ENCODE data around the gene GNG13. TPM values are rescaled to one million over a fixed set of nuclear protein-coding genes. Genes with fewer than 3 reads are reported as not detected.
A peak's percentile ranks its signal among the peaks of the same experiment; 100 is the strongest.

The GNG13 gene
- total RNA-seq, 1 donor from 2014 or later = not detected

GRCh38 chr16:828891-829290 is 28.4 kb upstream of the GNG13 start:
- Histone ChIP-seq H3K27me3 (ENCODE audit: low read depth) (peaks cover 6% of the 10 kb centered on the region), H3K4me3 (no peak overlapping the region), H3K4me1 (no peaks in the 10 kb centered on the region), H3K36me3 (no peaks in the 10 kb centered on the region), H3K27ac (no peak overlapping the region), H3K9me3 (no peaks in the 10 kb centered on the region)
- intact Hi-C loops (cut with DNase I) = no loop called here
- DNase-seq (no peak), ATAC-seq (no peak)
- TF ChIP-seq, protein P1, sequence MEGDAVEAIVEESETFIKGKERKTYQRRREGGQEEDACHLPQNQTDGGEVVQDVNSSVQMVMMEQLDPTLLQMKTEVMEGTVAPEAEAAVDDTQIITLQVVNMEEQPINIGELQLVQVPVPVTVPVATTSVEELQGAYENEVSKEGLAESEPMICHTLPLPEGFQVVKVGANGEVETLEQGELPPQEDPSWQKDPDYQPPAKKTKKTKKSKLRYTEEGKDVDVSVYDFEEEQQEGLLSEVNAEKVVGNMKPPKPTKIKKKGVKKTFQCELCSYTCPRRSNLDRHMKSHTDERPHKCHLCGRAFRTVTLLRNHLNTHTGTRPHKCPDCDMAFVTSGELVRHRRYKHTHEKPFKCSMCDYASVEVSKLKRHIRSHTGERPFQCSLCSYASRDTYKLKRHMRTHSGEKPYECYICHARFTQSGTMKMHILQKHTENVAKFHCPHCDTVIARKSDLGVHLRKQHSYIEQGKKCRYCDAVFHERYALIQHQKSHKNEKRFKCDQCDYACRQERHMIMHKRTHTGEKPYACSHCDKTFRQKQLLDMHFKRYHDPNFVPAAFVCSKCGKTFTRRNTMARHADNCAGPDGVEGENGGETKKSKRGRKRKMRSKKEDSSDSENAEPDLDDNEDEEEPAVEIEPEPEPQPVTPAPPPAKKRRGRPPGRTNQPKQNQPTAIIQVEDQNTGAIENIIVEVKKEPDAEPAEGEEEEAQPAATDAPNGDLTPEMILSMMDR (IDR thresholded peaks at IDR 0.05) = no peak

GRCh38 chr16:827513-827912 is 27.0 kb upstream of the GNG13 start:
- DNase-seq = no peak
- TF ChIP-seq, protein P1 (IDR thresholded peaks at IDR 0.05) = no peak
- H3K4me3 ChIP-seq = no peak overlapping the region
- no peaks in the 10 kb centered on the region for H3K9me3 ChIP-seq
- intact Hi-C loops (cut with DNase I) = no loop called here
- peaks cover 7% of the 10 kb centered on the region for H3K27me3 ChIP-seq (ENCODE audit: low read depth)
- no peaks in the 10 kb centered on the region for H3K36me3 ChIP-seq
- H3K4me1 ChIP-seq = no peaks in the 10 kb centered on the region
- no peak for ATAC-seq
- H3K27ac ChIP-seq = no peak overlapping the region

DNA sequence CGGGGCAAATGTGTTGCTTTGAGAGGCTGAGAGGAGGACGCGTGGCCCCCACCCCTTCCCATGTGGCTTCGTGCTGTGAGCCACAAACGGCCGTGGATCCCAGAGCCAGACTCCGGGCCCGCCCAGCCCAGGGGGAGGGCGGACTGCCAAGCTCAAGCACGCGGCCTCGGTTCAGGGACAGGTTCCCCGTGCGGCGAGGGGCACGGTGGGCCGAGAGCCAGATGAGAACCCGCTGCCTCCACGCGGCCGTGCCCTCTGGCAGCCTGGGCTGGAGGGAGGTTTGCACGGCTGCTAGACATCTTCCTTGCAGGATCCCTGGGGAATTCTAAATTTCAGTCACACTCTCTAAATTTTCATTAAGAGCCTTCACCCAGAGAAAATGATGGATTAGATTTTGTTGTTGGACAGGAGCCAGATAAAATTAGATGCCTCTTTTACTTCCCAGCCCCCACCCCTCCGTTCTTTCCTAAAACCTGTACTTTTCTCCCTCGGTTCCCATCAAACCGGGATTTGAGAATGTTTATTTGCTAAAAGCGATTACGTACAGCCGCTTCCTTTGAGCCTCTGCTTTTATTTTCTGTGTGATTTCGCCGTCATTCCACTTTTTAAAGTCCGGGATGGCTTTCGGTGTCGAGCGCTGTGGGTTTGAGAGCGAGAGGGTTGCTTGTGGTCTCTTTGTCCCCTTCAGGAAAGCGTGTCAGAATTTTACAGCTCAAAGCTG is 25.0 kb upstream of the GNG13 start:
- Histone ChIP-seq H3K27ac (no peak overlapping the region), H3K9me3 (no peaks in the 10 kb centered on the region), H3K36me3 (no peaks in the 10 kb centered on the region), H3K4me1 (no peaks in the 10 kb centered on the region), H3K4me3 (no peak overlapping the region), H3K27me3 (ENCODE audit: low read depth) (peaks cover 17% of the 10 kb centered on the region)
- TF ChIP-seq, protein P1 (IDR thresholded peaks at IDR 0.05) = no peak
- DNase-seq (no peak), ATAC-seq (no peak)
- intact Hi-C loops (cut with DNase I) = no loop called here

DNA sequence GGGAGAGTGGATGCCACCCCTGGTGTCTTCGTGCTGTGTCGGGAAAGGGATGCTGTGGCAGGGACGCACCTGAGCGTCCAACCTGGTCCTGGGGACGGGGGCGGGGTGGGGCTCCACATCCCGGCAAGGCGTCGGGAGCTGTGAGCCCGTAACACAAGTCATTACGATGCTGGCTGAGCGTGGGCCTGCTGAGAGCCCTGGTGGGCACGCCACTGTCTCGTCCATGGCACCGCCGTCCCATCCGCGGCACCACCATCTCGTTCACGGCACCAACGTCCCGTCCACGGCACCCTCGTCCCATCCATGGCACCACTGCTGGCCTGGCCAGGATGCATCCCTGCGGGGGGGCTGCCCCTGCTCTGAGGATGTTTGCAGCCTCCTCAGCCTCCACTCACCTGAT is 24.1 kb upstream of the GNG13 start:
- peaks cover 17% of the 10 kb centered on the region for H3K27me3 ChIP-seq (ENCODE audit: low read depth)
- TF ChIP-seq, protein P1 (IDR thresholded peaks at IDR 0.05) = no peak
- H3K4me1 ChIP-seq = no peaks in the 10 kb centered on the region
- intact Hi-C loops (cut with DNase I) = no loop called here
- DNase-seq (no peak), ATAC-seq (no peak)
- H3K36me3 ChIP-seq = no peaks in the 10 kb centered on the region
- H3K4me3 ChIP-seq = no peak overlapping the region
- no peak overlapping the region for H3K27ac ChIP-seq
- no peaks in the 10 kb centered on the region for H3K9me3 ChIP-seq

GRCh38 chr16:824194-824593 is 23.7 kb upstream of the GNG13 start:
- H3K27ac ChIP-seq = no peak overlapping the region
- DNase-seq (no peak), ATAC-seq (peak in 1 of 2 donors; percentile 55)
- H3K4me1 ChIP-seq = no peaks in the 10 kb centered on the region
- no peak overlapping the region for H3K4me3 ChIP-seq
- peaks cover 17% of the 10 kb centered on the region for H3K27me3 ChIP-seq (ENCODE audit: low read depth)
- TF ChIP-seq, protein P1 (IDR thresholded peaks at IDR 0.05) = no peak
- no peaks in the 10 kb centered on the region for H3K36me3 ChIP-seq
- H3K9me3 ChIP-seq = no peaks in the 10 kb centered on the region
- intact Hi-C loops (cut with DNase I) = no loop called here

Measured in lower lobe of right lung (tissue), 2 donors.